Putamen (tissue), 1 donor: Measurements from ENCODE around the gene TNS3.
"Not testable (repeated sequence)": the region's sequence is repeated elsewhere in the genome, so short reads cannot be mapped to it uniquely, and the experiment has no call there.

Experiments
- DNase-seq: peaks from one replicate; pipeline ENCODE4 v3.0.0-alpha.2; 2016; ENCODE audit warnings: low spot score

Gene TNS3

GRCh38 chr7:47581804-47582763, at the start of gene TNS3:
TNS3 (minus strand) TSS chr7:47582111; CDS start chr7:47439636, 142,475 bp downstream.
- DNase-seq = no peak

GRCh38 chr7:47631711-47632110, 49.8 kb upstream of the TNS3 start:
- DNase-seq = no peak

- no peak for DNase-seq
Observed at GRCh38 chr7:47627580-47628283, 45.8 kb upstream of the TNS3 start.

GRCh38 chr7:47625861-47626715, 44.2 kb upstream of the TNS3 start:
- no peak for DNase-seq

GRCh38 chr7:47624689-47625088, 42.8 kb upstream of the TNS3 start:
- no peak for DNase-seq

- DNase-seq = no peak
Observed at GRCh38 chr7:47622946-47623640, 41.2 kb upstream of the TNS3 start.

- no peak for DNase-seq
Observed at GRCh38 chr7:47622586-47622945, 40.7 kb upstream of the TNS3 start.

GRCh38 chr7:47621979-47622561, 40.2 kb upstream of the TNS3 start:
- no peak for DNase-seq

- DNase-seq = no peak
Observed at GRCh38 chr7:47621347-47621746, 39.4 kb upstream of the TNS3 start.

GRCh38 chr7:47619806-47620205, 37.9 kb upstream of the TNS3 start:
- DNase-seq = no peak

- DNase-seq = no peak
Observed at GRCh38 chr7:47617131-47617530, 35.2 kb upstream of the TNS3 start.

- DNase-seq = no peak
Observed at GRCh38 chr7:47614450-47614849, 32.5 kb upstream of the TNS3 start.

GRCh38 chr7:47611045-47611511, 29.2 kb upstream of the TNS3 start:
- no peak for DNase-seq

GRCh38 chr7:47610506-47611044, 28.7 kb upstream of the TNS3 start:
- no peak for DNase-seq

GRCh38 chr7:47609803-47610452, 28.0 kb upstream of the TNS3 start:
- DNase-seq = no peak

GRCh38 chr7:47606593-47607046, 24.7 kb upstream of the TNS3 start:
- not testable (repeated sequence) for DNase-seq

GRCh38 chr7:47605816-47606575, 24.1 kb upstream of the TNS3 start:
- no peak for DNase-seq

GRCh38 chr7:47604496-47604890, 22.6 kb upstream of the TNS3 start:
- no peak for DNase-seq

GRCh38 chr7:47603514-47604255, 21.8 kb upstream of the TNS3 start:
- DNase-seq = not testable (repeated sequence)
